ENCODE results near the gene ALKBH1.

The ALKBH1 gene

DNA sequence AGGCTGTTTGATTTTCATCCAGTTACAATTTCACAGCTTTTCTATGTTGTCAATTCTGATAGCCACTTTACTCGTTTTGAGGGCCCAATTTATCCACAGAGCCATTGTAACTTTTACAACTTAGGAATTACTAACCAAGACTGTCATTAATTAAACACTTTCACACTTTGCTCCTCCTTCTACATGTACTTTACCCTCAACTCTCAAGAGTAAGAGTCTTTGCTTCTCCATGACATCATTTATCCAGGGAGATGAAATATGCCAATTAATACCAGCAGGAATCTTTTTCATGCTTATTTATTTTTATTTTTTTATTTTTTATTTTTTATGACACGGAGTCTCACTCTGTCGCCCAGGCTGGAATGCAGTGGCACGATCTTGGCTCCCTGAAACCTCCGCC, 13.6 kb upstream of the ALKBH1 start:
- no peak overlapping the region for H3K27ac ChIP-seq (ENCODE audit: low read depth, low read length)
- H3K27me3 ChIP-seq (ENCODE audit: control insufficient read depth in 1 of 2, insufficient read depth in 2 of 2, low read length in 2 of 2) = no peaks in the 10 kb centered on the region
- H3K4me3 ChIP-seq (ENCODE audit: low read depth in 1 of 2, low read length in 2 of 2) = no peak overlapping the region
- no peak overlapping the region for H3K9ac ChIP-seq (ENCODE audit: low read depth in 1 of 2, low read length in 2 of 2)
- peaks cover 0 to 6% of the 10 kb centered on the region in 2 donors for H3K4me1 ChIP-seq (ENCODE audit: control insufficient read depth in 1 of 2, insufficient read depth in 2 of 2, low read length in 2 of 2)
- H3K36me3 ChIP-seq (ENCODE audit: control insufficient read depth in 1 of 2, insufficient read depth in 2 of 2, low read length in 2 of 2) = peaks cover 16 to 80% of the 10 kb centered on the region in 2 donors
- H3K9me3 ChIP-seq (ENCODE audit: control insufficient read depth in 1 of 2, low read length in 2 of 2) = no peaks in the 10 kb centered on the region

DNA sequence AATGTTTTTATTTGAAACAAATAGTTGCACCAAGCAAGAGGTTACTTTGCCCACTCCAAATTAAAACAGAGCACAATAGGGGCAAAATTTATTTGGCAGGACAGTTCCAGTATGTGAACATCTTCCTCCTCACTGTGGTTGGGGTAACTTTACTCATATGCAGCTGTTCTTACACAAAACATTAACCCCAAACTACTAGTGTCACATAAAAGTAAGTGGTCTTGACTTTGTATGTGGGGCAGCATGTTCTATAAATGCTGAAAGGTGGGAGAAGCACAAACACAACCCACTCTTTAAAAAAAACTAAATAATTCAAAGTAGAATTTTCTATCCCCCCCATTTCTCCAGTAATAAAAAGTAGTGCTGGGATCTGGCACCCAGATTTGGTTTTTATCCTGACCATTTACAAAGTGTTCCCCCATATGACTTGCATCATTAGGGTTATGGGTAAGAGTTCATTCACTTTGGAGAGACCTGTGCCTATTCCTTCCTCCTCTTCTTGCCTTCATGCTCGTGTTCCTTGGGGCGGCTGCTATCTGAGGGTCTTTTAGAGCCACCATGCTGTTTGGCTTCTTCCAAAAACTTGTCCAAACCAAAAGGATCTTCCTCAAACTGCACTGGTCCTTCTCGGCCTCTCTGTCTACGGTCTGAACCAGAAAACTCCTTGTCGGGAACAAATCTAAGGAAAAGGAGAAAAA, 9.9 kb upstream of the ALKBH1 start:
- H3K4me3 ChIP-seq (ENCODE audit: low read depth in 1 of 2, low read length in 2 of 2) = no peak overlapping the region
- peaks cover 28 to 72% of the 10 kb centered on the region in 2 donors for H3K36me3 ChIP-seq (ENCODE audit: control insufficient read depth in 1 of 2, insufficient read depth in 2 of 2, low read length in 2 of 2)
- H3K9ac ChIP-seq (ENCODE audit: low read depth in 1 of 2, low read length in 2 of 2) = no peak overlapping the region
- no peaks in the 10 kb centered on the region for H3K27me3 ChIP-seq (ENCODE audit: control insufficient read depth in 1 of 2, insufficient read depth in 2 of 2, low read length in 2 of 2)
- H3K27ac ChIP-seq (ENCODE audit: low read depth, low read length) = no peak overlapping the region
- H3K9me3 ChIP-seq (ENCODE audit: control insufficient read depth in 1 of 2, low read length in 2 of 2) = no peaks in the 10 kb centered on the region
- H3K4me1 ChIP-seq (ENCODE audit: control insufficient read depth in 1 of 2, insufficient read depth in 2 of 2, low read length in 2 of 2) = peaks cover 0 to 6% of the 10 kb centered on the region in 2 donors

DNA sequence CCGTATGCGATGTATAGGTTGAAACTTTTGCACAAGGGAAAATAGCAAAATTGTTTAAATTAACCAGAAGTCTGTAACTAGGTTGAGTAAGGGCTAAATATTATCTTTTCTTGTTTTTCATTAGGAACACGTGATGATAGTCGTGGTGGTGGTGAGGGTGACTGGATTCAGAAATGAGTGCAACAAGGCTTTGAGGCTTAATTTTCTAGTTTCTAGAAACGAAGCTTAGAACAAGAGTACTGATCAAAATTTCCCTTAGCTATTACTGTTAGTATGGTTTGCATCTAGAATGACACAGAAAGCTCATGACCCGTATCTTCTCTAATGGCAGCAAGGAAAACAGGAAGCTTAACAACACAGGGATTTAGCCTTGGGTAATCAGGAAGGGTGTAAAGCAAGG, 7.1 kb upstream of the ALKBH1 start:
- Histone ChIP-seq H3K9ac (ENCODE audit: low read depth in 1 of 2, low read length in 2 of 2) (no peak overlapping the region), H3K9me3 (ENCODE audit: control insufficient read depth in 1 of 2, low read length in 2 of 2) (no peaks in the 10 kb centered on the region), H3K4me3 (ENCODE audit: low read depth in 1 of 2, low read length in 2 of 2) (no peak overlapping the region), H3K27me3 (ENCODE audit: control insufficient read depth in 1 of 2, insufficient read depth in 2 of 2, low read length in 2 of 2) (no peaks in the 10 kb centered on the region), H3K36me3 (ENCODE audit: control insufficient read depth in 1 of 2, insufficient read depth in 2 of 2, low read length in 2 of 2) (peaks cover 28 to 74% of the 10 kb centered on the region in 2 donors), H3K27ac (ENCODE audit: low read depth, low read length) (no peak overlapping the region), H3K4me1 (ENCODE audit: control insufficient read depth in 1 of 2, insufficient read depth in 2 of 2, low read length in 2 of 2) (peaks cover 0 to 7% of the 10 kb centered on the region in 2 donors)

DNA sequence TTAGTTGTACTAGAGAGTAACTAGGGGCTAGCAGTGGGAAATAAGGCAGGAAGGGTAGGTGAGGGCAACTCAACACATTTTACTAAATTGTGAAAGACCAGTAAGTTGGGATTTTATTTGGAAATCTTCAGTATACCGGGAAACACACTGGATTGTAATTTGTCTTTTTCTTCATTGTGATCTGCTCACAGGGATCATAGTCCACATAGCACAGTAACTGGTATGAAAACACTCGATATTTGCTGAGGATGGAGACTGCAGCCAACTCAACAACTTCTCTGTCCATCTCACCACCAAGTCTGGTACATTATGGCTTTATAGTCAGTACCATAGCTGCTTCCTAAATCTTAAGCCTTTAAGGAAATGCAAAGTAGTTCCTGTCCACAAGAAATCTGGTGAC, 2.5 kb upstream of the ALKBH1 start:
- H3K9ac ChIP-seq (ENCODE audit: low read depth in 1 of 2, low read length in 2 of 2) = no peak overlapping the region
- peaks cover 23 to 40% of the 10 kb centered on the region in 2 donors for H3K36me3 ChIP-seq (ENCODE audit: control insufficient read depth in 1 of 2, insufficient read depth in 2 of 2, low read length in 2 of 2)
- no peaks in the 10 kb centered on the region for H3K27me3 ChIP-seq (ENCODE audit: control insufficient read depth in 1 of 2, insufficient read depth in 2 of 2, low read length in 2 of 2)

DNA sequence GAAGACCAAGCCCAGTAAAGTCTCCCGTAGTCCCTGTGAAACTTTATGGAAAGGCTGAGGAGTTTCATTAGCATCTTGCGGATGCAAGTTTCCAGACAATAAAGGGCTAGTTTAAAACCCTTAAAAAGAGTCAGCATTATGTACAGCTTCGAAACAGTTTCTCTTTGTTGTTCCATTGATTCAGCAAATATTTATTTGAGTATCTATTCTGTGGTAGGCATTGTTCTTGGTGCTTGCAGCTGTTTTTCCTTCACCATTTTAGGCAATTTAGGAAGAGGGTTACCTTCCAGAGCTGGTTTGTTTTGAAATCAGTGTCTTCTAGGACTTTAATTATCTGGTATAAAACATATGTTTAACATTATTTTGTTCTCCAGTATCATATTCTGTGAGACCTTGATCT, 1.6 kb upstream of the ALKBH1 start:
- peak overlapping the region in 1 of 2 donors; percentile 86 for H3K9ac ChIP-seq (ENCODE audit: low read depth in 1 of 2, low read length in 2 of 2)
- H3K4me1 ChIP-seq (ENCODE audit: control insufficient read depth in 1 of 2, insufficient read depth in 2 of 2, low read length in 2 of 2) = peaks cover 24 to 29% of the 10 kb centered on the region in 2 donors
- H3K4me3 ChIP-seq (ENCODE audit: low read depth in 1 of 2, low read length in 2 of 2) = peak overlapping the region; percentile 93 to 100

More for the DNA sequence above, 2.5 kb upstream of the ALKBH1 start:
- H3K4me1 ChIP-seq (ENCODE audit: control insufficient read depth in 1 of 2, insufficient read depth in 2 of 2, low read length in 2 of 2) = peaks cover 24 to 29% of the 10 kb centered on the region in 2 donors
- no peaks in the 10 kb centered on the region for H3K9me3 ChIP-seq (ENCODE audit: control insufficient read depth in 1 of 2, low read length in 2 of 2)
- H3K27ac ChIP-seq (ENCODE audit: low read depth, low read length) = no peak overlapping the region
- no peak overlapping the region for H3K4me3 ChIP-seq (ENCODE audit: low read depth in 1 of 2, low read length in 2 of 2)

DNA sequence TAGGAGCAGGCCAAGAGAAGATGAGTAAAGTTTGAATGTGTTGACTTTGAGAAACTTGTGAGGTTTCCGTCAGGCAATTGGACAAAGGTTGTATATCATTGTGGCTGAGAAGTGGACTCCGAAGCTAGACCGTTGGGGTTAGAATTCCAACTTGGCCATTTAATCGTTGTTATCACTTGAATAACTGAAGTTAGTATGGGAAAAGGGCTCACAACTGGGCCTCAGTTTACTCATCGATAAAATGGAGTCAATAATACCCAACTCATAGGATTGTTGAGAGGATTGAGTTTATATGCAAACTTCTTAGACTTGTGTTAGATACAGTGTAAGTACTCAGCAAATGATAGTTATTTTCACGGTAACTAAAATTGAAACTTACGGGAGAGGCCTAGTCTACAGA, 926 bp upstream of the ALKBH1 start:
- Histone ChIP-seq H3K4me1 (ENCODE audit: control insufficient read depth in 1 of 2, insufficient read depth in 2 of 2, low read length in 2 of 2) (peaks cover 24 to 29% of the 10 kb centered on the region in 2 donors), H3K9me3 (ENCODE audit: control insufficient read depth in 1 of 2, low read length in 2 of 2) (no peaks in the 10 kb centered on the region), H3K4me3 (ENCODE audit: low read depth in 1 of 2, low read length in 2 of 2) (peak overlapping the region; percentile 93 to 100), H3K27ac (ENCODE audit: low read depth, low read length) (no peak overlapping the region), H3K27me3 (ENCODE audit: control insufficient read depth in 1 of 2, insufficient read depth in 2 of 2, low read length in 2 of 2) (no peaks in the 10 kb centered on the region), H3K9ac (ENCODE audit: low read depth in 1 of 2, low read length in 2 of 2) (peak overlapping the region; percentile 78 to 86), H3K36me3 (ENCODE audit: control insufficient read depth in 1 of 2, insufficient read depth in 2 of 2, low read length in 2 of 2) (peaks cover 16 to 32% of the 10 kb centered on the region in 2 donors)

More for the DNA sequence above, 1.6 kb upstream of the ALKBH1 start:
- Histone ChIP-seq H3K36me3 (ENCODE audit: control insufficient read depth in 1 of 2, insufficient read depth in 2 of 2, low read length in 2 of 2) (peaks cover 14 to 32% of the 10 kb centered on the region in 2 donors), H3K27me3 (ENCODE audit: control insufficient read depth in 1 of 2, insufficient read depth in 2 of 2, low read length in 2 of 2) (no peaks in the 10 kb centered on the region), H3K27ac (ENCODE audit: low read depth, low read length) (no peak overlapping the region), H3K9me3 (ENCODE audit: control insufficient read depth in 1 of 2, low read length in 2 of 2) (no peaks in the 10 kb centered on the region)

DNA sequence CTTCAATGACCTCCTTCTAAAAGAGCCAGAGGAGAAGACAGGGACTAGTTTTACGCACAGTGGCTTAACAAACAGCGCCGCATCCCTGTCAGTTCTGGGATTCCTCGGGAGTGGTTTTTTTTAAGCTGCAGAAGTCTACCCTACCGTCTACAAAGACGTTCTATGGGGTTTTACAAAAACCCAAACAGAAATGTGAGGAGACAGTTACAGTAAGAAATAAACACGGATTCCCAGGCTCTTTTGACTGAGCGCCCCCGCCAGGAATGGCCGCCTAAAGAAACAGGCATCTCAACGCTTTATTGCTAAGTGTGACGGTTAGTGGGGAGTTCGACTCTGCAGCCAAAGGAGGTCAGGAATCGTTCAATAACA, 484 bp downstream of the ALKBH1 start:
- Histone ChIP-seq H3K9me3 (ENCODE audit: control insufficient read depth in 1 of 2, low read length in 2 of 2) (no peaks in the 10 kb centered on the region), H3K4me3 (ENCODE audit: low read depth in 1 of 2, low read length in 2 of 2) (peak overlapping the region; percentile 93 to 100), H3K4me1 (ENCODE audit: control insufficient read depth in 1 of 2, insufficient read depth in 2 of 2, low read length in 2 of 2) (peaks cover 24 to 29% of the 10 kb centered on the region in 2 donors), H3K9ac (ENCODE audit: low read depth in 1 of 2, low read length in 2 of 2) (peak overlapping the region; percentile 78 to 86), H3K27ac (ENCODE audit: low read depth, low read length) (no peak overlapping the region), H3K27me3 (ENCODE audit: control insufficient read depth in 1 of 2, insufficient read depth in 2 of 2, low read length in 2 of 2) (no peaks in the 10 kb centered on the region), H3K36me3 (ENCODE audit: control insufficient read depth in 1 of 2, insufficient read depth in 2 of 2, low read length in 2 of 2) (peaks cover 15 to 37% of the 10 kb centered on the region in 2 donors)

DNA sequence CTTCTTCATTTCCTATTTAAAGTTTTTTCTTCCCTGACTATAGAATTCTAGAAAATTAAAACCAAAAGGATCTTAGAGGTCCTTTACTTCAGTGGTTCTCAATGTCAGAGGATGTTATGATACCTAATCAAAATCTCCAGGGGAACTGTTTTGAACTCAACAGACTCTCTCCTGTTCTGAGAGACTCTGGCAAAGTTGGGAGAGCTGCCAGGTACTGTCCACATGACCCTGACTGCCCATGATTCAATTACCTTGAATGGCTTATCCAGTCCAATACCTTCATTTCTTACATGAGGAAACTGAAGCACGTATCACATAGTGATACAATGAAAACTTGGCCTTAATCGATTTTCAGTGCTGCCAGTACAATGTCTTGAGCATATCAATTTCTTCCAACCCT, 16.6 kb downstream of the ALKBH1 start:
- Histone ChIP-seq H3K4me1 (ENCODE audit: control insufficient read depth in 1 of 2, insufficient read depth in 2 of 2, low read length in 2 of 2) (no peaks in the 10 kb centered on the region), H3K27ac (ENCODE audit: low read depth, low read length) (no peak overlapping the region), H3K4me3 (ENCODE audit: low read depth in 1 of 2, low read length in 2 of 2) (no peak overlapping the region), H3K36me3 (ENCODE audit: control insufficient read depth in 1 of 2, insufficient read depth in 2 of 2, low read length in 2 of 2) (peaks cover 6 to 44% of the 10 kb centered on the region in 2 donors), H3K9ac (ENCODE audit: low read depth in 1 of 2, low read length in 2 of 2) (no peak overlapping the region), H3K9me3 (ENCODE audit: control insufficient read depth in 1 of 2, low read length in 2 of 2) (no peaks in the 10 kb centered on the region), H3K27me3 (ENCODE audit: control insufficient read depth in 1 of 2, insufficient read depth in 2 of 2, low read length in 2 of 2) (no peaks in the 10 kb centered on the region)

DNA sequence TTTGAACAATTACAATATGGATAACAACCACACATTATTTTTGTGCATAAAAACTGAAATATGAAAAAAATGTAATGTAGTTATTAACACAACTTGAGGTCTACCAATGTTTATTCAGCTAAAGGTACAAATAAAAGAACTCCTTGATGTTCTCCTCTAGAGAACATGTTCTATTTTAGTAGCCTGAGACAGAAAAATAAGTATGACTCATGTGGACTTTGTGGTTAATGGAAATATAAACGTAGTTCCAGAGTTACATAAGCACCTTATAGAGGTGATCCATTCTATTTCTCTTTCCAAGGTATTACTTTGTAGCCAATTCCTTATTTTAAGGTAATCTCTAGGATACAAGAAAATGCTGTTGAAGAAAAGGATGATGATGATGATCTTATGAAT, 25.7 kb downstream of the ALKBH1 start:
- peak overlapping the region in 1 of 2 donors; percentile 19 for H3K4me3 ChIP-seq (ENCODE audit: low read depth in 1 of 2, low read length in 2 of 2)
- no peak overlapping the region for H3K9ac ChIP-seq (ENCODE audit: low read depth in 1 of 2, low read length in 2 of 2)
- H3K36me3 ChIP-seq (ENCODE audit: control insufficient read depth in 1 of 2, insufficient read depth in 2 of 2, low read length in 2 of 2) = peaks cover 0 to 24% of the 10 kb centered on the region in 2 donors
- H3K4me1 ChIP-seq (ENCODE audit: control insufficient read depth in 1 of 2, insufficient read depth in 2 of 2, low read length in 2 of 2) = peaks cover 12 to 17% of the 10 kb centered on the region in 2 donors
- H3K9me3 ChIP-seq (ENCODE audit: control insufficient read depth in 1 of 2, low read length in 2 of 2) = no peaks in the 10 kb centered on the region
- H3K27ac ChIP-seq (ENCODE audit: low read depth, low read length) = no peak overlapping the region
- no peaks in the 10 kb centered on the region for H3K27me3 ChIP-seq (ENCODE audit: control insufficient read depth in 1 of 2, insufficient read depth in 2 of 2, low read length in 2 of 2)

DNA sequence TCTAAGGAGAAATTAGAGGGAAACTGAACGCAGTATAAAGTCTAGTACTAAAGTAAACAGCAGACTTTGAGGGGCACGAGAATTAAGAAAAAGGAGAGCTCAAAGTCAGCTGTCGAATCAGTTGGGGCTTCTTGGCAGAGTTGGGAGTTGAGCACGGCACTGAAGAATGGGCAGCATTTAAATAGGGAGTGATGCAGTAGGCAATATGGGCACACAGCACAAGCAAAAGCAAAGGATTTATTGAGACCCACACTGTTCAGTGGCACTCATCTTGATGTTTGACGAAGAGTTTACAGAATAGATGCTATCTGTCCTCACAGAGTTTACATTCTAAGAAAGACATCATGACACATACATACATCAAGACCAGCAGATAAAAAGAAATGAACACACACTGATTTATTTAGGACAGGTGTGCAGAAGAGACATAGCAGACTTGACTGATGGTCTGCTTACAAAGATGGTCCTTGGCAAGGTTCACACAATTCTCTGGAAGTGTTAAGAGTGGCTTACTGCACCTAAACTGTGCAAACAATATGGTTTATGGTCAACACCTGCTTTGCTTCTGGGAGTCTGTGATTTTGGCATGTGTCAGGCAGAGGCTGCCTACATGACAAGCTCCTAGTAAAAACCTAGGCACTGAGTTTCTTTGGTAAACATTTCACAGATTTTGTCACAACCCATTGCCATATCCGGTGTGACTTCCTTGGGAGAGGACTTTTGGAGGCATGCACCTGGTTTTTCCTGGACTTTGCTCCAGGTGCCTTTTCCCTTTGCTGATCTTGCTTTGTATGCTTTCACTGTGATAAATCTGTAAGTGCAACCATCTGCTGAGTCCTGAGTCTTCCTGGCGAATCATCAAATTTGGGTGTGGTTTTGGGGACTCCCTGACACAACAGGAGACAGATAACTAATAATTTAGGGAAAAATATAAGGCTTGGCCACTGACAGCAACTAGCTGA, 26.3 kb downstream of the ALKBH1 start:
- Histone ChIP-seq H3K27ac (ENCODE audit: low read depth, low read length) (no peak overlapping the region), H3K36me3 (ENCODE audit: control insufficient read depth in 1 of 2, insufficient read depth in 2 of 2, low read length in 2 of 2) (peaks cover 0 to 19% of the 10 kb centered on the region in 2 donors)

More for the DNA sequence above, 26.3 kb downstream of the ALKBH1 start:
- H3K27me3 ChIP-seq (ENCODE audit: control insufficient read depth in 1 of 2, insufficient read depth in 2 of 2, low read length in 2 of 2) = no peaks in the 10 kb centered on the region
- peaks cover 12 to 17% of the 10 kb centered on the region in 2 donors for H3K4me1 ChIP-seq (ENCODE audit: control insufficient read depth in 1 of 2, insufficient read depth in 2 of 2, low read length in 2 of 2)
- no peaks in the 10 kb centered on the region for H3K9me3 ChIP-seq (ENCODE audit: control insufficient read depth in 1 of 2, low read length in 2 of 2)
- H3K4me3 ChIP-seq (ENCODE audit: low read depth in 1 of 2, low read length in 2 of 2) = peak overlapping the region in 1 of 2 donors; percentile 19
- no peak overlapping the region for H3K9ac ChIP-seq (ENCODE audit: low read depth in 1 of 2, low read length in 2 of 2)
